GM12865 (cell line): ENCODE measurements around the gene DOK3.

Source experiments
- DNase-seq: peaks from one replicate; pipeline ENCODE4 v3.0.0; 2010; ENCODE audit warnings: low read depth
- H3K4me3 ChIP-seq: 2 replicates; pipeline ENCODE4 v1.5.1; 2011; ENCODE audit warnings: mild to moderate bottlenecking, low read depth, low read length, control low read depth
- TF ChIP-seq, protein P1 (sequence below): IDR thresholded peaks from 2 replicates; pipeline ENCODE4 v1.5.1; 2011; ENCODE audit warnings: low read length, control low read depth, low read depth, inconsistent platforms; ENCODE audit not compliant: insufficient read depth; ENCODE audit errors: missing control alignments

The DOK3 gene

DNA sequence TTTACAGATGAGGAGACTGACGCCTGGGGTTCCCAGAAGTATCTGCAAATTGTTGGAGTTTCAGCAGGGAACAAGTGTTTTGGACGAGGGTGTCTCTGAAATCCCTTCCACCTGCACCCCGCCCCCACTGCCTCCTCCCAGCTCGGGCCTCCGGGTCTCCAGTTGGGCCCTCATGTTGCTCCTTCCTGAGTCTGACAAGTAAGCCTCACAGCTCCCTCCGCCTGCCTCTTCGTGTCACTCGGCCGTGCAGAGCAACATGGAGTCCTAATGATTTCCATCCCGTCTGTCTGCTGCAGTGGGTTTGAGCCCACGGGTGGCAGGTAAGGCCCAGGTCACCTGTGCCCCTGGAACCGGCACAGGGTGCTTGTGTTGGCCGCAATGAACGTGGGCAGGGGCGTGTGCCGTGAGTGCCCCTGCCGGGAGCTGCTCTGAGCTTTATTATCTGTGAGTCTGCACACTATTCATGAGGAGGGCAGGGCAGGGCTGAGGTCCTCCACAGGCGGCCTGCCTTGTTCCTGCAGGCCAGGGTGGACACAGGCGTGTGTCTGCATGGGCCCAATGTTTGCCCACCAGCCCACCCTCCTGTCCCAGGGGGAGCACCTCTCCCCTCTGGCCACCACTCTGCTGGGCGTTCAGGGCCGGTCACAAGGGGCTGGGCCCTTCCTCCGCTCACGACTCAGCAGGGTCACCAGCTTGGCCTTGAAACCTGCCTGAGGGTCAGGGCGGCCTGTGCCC is 6.1 kb downstream of the DOK3 start:
- no peak for DNase-seq
- no peak overlapping the region for H3K4me3 ChIP-seq
- TF ChIP-seq, protein P1, sequence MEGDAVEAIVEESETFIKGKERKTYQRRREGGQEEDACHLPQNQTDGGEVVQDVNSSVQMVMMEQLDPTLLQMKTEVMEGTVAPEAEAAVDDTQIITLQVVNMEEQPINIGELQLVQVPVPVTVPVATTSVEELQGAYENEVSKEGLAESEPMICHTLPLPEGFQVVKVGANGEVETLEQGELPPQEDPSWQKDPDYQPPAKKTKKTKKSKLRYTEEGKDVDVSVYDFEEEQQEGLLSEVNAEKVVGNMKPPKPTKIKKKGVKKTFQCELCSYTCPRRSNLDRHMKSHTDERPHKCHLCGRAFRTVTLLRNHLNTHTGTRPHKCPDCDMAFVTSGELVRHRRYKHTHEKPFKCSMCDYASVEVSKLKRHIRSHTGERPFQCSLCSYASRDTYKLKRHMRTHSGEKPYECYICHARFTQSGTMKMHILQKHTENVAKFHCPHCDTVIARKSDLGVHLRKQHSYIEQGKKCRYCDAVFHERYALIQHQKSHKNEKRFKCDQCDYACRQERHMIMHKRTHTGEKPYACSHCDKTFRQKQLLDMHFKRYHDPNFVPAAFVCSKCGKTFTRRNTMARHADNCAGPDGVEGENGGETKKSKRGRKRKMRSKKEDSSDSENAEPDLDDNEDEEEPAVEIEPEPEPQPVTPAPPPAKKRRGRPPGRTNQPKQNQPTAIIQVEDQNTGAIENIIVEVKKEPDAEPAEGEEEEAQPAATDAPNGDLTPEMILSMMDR, result no peak

- DNase-seq, result no peak
- H3K4me3 ChIP-seq, result no peak overlapping the region
- TF ChIP-seq, protein P1, result no peak
These were observed 6.7 kb downstream of the DOK3 start for GRCh38 chr5:177502886-177503285.

DNA sequence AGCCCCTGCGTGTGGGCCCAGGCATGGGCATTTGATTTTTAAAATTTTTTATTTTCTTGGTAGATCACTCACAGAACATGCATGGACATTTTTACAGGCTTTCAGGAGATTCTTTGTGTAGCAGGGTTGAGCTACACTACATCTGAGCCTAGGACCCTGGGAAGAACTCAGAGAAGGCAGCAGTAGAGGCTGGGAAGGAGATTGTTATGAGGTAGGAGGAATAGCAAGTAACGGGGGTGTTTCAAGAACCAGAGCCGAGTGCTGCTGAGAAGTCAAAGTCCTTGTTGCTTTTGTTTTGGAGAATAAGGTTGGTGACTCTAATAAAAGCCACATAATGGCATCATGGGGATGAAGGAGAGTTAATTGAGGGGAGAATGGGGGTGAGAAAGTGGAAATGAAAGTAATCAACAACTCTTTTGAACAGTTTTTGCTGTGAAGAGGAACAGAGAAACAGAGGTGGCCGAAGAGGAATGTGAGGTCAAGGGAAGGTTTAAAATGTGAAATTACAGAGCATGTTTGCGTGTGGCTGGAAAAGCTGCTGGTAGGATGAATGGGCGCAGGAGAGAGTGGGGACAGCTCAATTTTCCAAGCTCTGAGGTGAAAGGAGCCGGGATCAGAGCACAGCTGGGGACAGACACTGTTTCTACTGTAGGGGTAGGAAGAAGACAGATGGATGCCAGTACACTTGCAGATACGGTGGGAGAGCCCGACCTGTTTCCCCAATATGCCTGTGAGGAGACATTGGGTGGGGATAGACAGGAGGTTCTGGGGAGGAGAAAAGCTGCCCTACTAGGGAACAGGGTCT is 7.5 kb downstream of the DOK3 start:
- TF ChIP-seq, protein P1, result no peak
- H3K4me3 ChIP-seq, result peak overlapping the region; percentile 2; the same call in 1 of the 2 replicates
- DNase-seq, result peak; percentile 70

- peak; percentile 86 for DNase-seq
- H3K4me3 ChIP-seq, result no peak overlapping the region
- TF ChIP-seq, protein P1, result peak; percentile 96
These were observed 8.7 kb downstream of the DOK3 start for GRCh38 chr5:177500685-177501522.

DNA sequence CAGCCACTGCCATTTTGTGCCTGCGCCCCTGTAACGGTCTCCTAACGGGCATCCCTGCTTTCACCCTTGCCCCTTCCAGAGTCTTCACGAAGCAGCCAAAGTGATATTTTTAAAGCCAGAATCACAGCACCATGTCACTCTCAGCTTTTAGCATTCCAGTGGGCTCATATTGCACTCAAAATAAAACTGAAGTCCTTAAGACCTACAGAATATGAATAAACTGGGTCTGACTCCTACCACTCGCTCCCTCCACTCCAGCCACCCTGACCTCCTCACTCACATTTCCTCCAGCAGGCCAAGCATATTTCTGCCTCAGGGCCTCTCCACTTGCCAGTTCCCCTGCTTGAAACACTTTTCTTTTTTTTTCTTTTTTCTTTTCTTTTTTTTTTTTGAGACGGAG is 9.8 kb downstream of the DOK3 start:
- TF ChIP-seq, protein P1, result no peak
- no peak for DNase-seq
- no peak overlapping the region for H3K4me3 ChIP-seq

- TF ChIP-seq, protein P1, result no peak
- peak; percentile 44 for DNase-seq
These were observed 11.4 kb downstream of the DOK3 start for GRCh38 chr5:177498013-177498787.

More at GRCh38 chr5:177498013-177498787, 11.4 kb downstream of the DOK3 start:
- H3K4me3 ChIP-seq, result peak overlapping the region; percentile 82
